ENCODE results near the gene ZNF581. TPM values are rescaled to one million over a fixed set of nuclear protein-coding genes. Genes with fewer than 3 reads are reported as not detected.

Gene ZNF581
- total RNA-seq, 1 donor: 48.5 TPM

- DNase-seq (ENCODE audit: low read depth in 2 of 3, low spot score in 2 of 3): no peak
Observed at GRCh38 chr19:55646889-55647731, 3.7 kb downstream of the ZNF581 start.

GRCh38 chr19:55647732-55648584 is 4.5 kb downstream of the ZNF581 start, which contains the start of gene CCDC106:
TSS of gene CCDC106 (plus strand) at chr19:55648212. CDS start at chr19:55649047, 835 bp downstream.
- DNase-seq (ENCODE audit: low read depth in 2 of 3, low spot score in 2 of 3): peak in 1 of 3 donors; percentile 62

GRCh38 chr19:55648585-55649267 is 5.3 kb downstream of the ZNF581 start:
- DNase-seq (ENCODE audit: low read depth in 2 of 3, low spot score in 2 of 3): no peak

- DNase-seq (ENCODE audit: low read depth in 2 of 3, low spot score in 2 of 3): no peak
Observed at GRCh38 chr19:55649268-55650125, 6.0 kb downstream of the ZNF581 start.

GRCh38 chr19:55650126-55650557 is 6.7 kb downstream of the ZNF581 start:
- no peak for DNase-seq (ENCODE audit: low read depth in 2 of 3, low spot score in 2 of 3)

- DNase-seq (ENCODE audit: low read depth in 2 of 3, low spot score in 2 of 3): no peak
Observed at GRCh38 chr19:55650602-55651230, 7.3 kb downstream of the ZNF581 start.

- DNase-seq (ENCODE audit: low read depth in 2 of 3, low spot score in 2 of 3): no peak
Observed at GRCh38 chr19:55651236-55651635, 7.8 kb downstream of the ZNF581 start.

GRCh38 chr19:55652311-55653128 is 9.1 kb downstream of the ZNF581 start:
- DNase-seq (ENCODE audit: low read depth in 2 of 3, low spot score in 2 of 3): no peak

- peak; percentile 99 for DNase-seq (ENCODE audit: low read depth in 2 of 3, low spot score in 2 of 3)
Observed at GRCh38 chr19:55653651-55654322, 10.3 kb downstream of the ZNF581 start.

- peak; percentile 95 to 100 (median 100) for DNase-seq (ENCODE audit: low read depth in 2 of 3, low spot score in 2 of 3)
Observed at GRCh38 chr19:55654323-55654867, 10.9 kb downstream of the ZNF581 start.

GRCh38 chr19:55654868-55655647 is 11.6 kb downstream of the ZNF581 start, which contains the start of gene U2AF2:
TSS of gene U2AF2 (plus strand) at chr19:55655035. CDS start at chr19:55655105, 70 bp downstream.
- peak; percentile 93 to 95 (median 95) for DNase-seq (ENCODE audit: low read depth in 2 of 3, low spot score in 2 of 3)

- DNase-seq (ENCODE audit: low read depth in 2 of 3, low spot score in 2 of 3): no peak
Observed at GRCh38 chr19:55655648-55656040, 12.2 kb downstream of the ZNF581 start.

GRCh38 chr19:55656552-55656951 is 13.1 kb downstream of the ZNF581 start:
- DNase-seq (ENCODE audit: low read depth in 2 of 3, low spot score in 2 of 3): no peak

- no peak for DNase-seq (ENCODE audit: low read depth in 2 of 3, low spot score in 2 of 3)
Observed at GRCh38 chr19:55656988-55657747, 13.7 kb downstream of the ZNF581 start.

GRCh38 chr19:55658846-55659459 is 15.5 kb downstream of the ZNF581 start:
- DNase-seq (ENCODE audit: low read depth in 2 of 3, low spot score in 2 of 3): no peak

GRCh38 chr19:55659822-55660221 is 16.4 kb downstream of the ZNF581 start:
- DNase-seq (ENCODE audit: low read depth in 2 of 3, low spot score in 2 of 3): no peak
